NCI-H2081 treated with DMSO at 0.1 percent for 48 hours (cell line): ENCODE measurements around the gene VAV3.

Experiments
- DNase-seq: peaks from one replicate; lab custom pipeline; 2025; lab: John Stamatoyannopoulos, UW

The VAV3 gene

DNA sequence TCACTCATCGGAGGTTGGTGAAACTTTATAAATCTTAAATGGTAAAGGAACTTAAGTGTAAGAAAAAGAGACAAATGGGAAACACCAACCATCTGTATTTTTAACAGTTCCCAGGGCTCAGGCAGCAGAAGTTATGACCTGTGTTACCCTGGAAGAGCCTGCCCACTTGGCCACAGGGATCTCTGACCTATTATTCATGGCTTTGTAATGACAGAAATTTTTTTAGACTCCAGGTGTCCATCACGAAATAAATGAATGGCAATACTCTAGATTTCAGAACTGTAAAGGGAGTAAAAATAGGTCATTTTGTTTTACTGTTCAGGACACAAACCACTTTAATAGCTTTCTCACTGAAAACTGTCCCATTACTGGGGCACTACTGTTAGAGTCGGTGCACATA lies 389.8 kb downstream of the VAV3 start:
- DNase-seq, result no peak

DNA sequence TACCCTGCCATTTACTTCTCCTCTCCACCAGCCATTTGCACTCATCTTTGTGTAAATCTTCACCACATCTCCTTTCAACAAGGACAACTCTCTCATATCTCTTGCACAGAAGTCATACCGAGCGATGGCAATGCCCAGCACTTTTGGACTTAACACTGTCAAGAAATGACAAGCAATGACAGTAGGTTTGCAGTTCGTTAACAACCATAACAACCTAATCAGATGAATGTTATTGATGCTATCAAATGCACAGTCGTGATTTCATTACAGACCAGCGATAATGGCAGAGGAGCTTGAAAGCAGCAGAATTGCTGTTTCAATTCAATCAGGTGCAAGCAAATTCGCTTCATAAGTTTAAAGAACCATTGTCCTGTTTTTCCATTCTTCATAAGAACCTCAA lies 390.9 kb downstream of the VAV3 start:
- DNase-seq, result no peak

DNA sequence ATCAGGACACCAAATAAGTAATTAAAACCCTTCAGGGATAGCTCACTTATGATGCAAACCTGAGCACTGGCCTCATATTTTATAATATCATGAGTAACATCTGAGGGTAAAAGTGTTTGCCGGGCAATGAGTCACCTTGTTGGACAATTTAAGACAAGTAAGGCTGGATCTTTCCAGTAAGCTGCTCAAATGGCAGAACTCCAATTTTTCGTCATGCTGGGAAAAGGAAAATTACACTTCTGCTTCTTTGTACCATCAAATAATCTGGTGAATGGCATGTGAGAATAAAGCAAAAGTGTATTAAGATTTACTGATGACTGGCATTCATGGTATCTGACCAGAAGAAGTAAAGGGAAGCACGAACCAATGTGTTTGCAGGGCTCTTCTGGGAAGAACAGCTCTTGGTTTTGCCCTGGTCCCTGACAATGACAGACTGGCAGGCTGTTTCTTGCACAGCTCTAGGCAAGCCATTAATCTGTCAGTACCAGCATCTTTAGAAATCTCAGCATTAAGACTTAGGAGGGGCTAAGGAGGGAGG lies 392.2 kb downstream of the VAV3 start:
- no peak for DNase-seq

- DNase-seq, result no peak
Observed at GRCh38 chr1:107570768-107571167, 394.2 kb downstream of the VAV3 start.

DNA sequence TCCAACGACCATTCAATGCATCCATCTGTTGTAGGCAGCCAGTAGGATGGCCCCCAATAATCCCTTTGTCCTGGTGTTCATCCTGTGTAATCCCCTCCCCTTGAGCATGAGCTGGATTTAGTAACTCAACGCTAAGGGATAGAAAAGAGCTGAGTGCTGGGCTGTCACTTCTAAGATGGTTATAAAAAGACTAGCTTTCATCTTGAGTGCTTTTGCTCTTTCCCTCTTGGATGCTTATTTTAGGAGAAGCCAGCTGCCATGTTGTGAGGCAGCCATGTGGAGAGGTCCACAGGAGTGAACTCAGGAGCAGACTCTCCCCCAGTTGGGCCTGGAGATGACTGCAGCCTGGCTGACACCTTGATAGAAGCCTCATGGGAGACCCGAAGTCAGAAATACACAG lies 401.5 kb downstream of the VAV3 start:
- DNase-seq, result no peak

GRCh38 chr1:107559881-107560280 lies 405.1 kb downstream of the VAV3 start:
- DNase-seq, result no peak

- DNase-seq, result no peak
Observed at GRCh38 chr1:107557095-107557494, 407.9 kb downstream of the VAV3 start.

GRCh38 chr1:107555578-107555977 lies 409.4 kb downstream of the VAV3 start:
- DNase-seq, result no peak

- DNase-seq, result no peak
Observed at GRCh38 chr1:107552781-107553180, 412.2 kb downstream of the VAV3 start.

GRCh38 chr1:107551456-107551855 lies 413.5 kb downstream of the VAV3 start:
- no peak for DNase-seq

DNA sequence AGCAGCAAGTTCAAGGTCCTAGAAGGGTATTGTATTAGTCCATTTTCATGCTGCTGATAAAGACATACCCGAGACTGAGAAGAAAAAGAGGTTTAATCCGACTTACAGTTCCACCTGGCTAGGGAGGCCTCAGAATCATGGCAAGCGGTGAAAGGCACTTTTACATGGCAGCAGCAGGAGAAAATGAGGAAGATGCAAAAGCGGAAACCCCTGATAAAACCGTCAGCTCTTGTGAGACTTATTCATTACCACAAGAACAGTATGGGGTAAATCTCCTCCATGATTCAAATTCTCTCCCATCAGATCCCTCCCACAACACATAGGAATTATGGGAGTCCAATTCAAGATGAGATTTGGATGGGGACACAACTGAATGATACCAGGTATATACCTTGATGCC lies 414.6 kb downstream of the VAV3 start:
- no peak for DNase-seq

DNA sequence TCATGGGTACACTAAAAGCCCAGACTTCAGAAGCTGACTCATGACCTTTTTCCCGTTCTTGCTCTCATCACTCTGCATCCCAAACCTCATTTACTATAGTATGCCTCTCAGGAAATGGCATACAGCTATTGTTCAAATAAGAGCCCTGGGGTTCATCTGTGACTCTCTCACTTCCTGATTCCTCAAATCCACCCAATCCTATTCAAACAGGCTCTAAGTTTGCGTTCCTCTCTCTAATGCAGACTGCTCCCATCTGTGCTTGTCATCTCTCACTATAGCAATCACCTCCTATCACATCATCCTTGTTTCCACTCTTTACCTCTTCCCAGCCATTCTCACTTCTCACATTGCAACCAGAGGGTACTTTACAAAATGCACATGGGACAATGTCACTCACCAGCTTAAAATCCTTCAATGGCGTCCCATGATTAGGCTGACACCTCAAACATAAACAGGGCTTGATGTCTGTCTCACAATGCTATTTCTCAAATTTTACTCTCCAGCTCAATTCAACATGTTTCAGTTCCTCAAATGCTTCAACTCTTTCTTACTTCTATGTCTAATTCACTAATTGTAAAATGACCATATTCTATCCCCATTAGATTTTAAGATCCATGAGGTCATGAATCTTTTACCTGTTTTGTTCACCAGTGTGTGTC lies 415.7 kb downstream of the VAV3 start:
- no peak for DNase-seq

GRCh38 chr1:107548276-107548675 lies 416.7 kb downstream of the VAV3 start:
- DNase-seq, result no peak

GRCh38 chr1:107547363-107548155 lies 417.4 kb downstream of the VAV3 start:
- no peak for DNase-seq

GRCh38 chr1:107546576-107546975 lies 418.4 kb downstream of the VAV3 start:
- no peak for DNase-seq

DNA sequence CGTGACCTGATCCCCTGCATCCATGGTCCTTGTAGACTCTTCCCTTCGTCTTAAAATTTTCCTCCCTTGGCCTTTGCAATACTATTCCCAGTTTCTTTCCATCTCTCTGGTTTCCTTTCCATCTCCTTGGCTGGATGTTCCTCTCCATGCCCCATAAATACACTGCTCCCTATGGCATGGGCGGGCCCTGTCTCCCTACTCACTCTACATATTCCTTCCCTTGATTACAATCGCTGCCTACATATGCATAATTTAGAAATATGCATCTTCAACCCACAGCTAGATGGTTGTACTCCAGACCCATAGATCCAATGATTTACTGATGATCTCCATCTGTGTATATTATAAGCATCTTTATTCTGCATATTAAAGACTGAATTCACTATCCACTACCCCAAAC lies 419.1 kb downstream of the VAV3 start:
- no peak for DNase-seq

DNA sequence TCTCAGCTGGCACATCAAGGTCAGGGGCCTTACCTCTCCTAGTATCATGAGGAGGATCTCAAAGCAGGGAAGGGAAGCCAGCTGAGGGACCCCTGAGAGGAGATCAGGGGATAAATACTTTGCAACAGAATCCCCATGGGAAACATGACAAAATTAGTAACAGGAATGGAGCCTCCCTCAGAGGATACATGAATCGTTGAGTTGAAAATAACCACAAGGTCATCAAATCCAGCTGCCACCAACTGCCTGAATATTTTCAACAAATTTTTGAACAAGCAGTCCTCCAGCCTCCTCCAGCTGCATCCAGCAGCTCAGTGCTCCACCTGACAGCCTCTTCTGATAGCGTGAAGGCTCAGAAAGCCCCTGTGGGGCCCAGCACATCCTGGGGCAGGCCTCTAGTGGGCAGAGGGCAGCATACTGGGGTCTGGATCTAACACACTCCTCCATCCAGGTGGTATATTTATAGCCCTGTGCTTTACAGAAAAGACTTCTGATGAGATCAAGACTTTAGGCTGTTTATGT lies 419.9 kb downstream of the VAV3 start:
- no peak for DNase-seq

DNA sequence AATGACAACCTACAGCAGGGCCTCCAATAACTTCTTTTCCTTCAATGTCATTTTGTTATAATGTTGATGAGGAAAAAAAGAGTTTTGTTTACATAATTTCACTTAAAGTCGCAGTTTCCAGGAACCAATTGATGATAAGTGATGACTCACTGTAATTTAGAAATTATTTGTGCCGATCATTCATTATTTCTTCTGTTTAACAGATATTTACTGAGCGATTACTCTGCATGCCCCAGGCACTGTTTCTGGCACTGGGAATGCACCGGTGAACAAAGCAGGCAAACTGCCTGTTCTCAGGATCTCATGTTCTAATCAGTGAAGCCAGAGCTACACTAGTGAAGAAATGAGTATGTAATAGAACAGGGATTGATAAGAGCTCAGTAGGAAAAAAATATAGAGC lies 420.7 kb downstream of the VAV3 start:
- DNase-seq, result no peak

DNA sequence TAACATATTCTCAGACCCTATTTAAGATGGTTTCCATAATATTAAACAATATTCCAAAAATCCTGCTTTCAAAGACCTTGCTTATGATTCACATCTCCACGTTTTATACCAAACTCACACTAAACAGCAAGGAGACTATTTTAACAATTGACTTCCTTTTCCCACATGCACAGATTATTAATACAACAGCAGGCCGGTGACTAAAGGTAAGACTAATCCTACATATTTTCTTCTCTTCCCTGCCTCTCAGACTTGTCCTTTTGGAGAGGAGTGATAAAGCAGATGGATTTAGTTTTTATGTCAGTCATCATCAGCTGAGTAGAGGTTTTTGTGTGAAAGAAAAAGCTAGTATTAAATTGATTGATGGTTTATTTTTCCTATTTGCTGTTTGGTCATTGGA lies 423.6 kb downstream of the VAV3 start:
- DNase-seq, result no peak

GRCh38 chr1:107538502-107538901 lies 426.5 kb downstream of the VAV3 start:
- no peak for DNase-seq

DNA sequence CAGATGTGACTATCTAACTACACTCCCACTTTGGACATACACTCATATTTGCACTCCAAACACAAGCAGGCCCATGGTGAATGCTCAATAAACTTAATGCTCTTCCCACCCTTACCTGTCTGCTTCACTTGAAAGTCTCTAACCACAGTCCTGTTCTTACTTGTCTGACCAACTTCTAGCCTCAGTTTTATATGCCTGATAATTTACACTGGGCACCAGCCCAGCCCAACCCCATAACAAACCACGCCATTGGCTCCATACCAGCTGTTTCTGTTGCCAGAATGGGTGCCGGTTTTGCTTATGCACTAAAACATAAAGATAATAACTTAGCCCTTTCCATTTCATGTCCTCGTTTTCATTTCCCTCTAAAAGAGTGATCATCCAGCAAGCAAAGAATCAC lies 428.7 kb downstream of the VAV3 start:
- DNase-seq, result no peak

GRCh38 chr1:107535091-107535490 lies 429.9 kb downstream of the VAV3 start:
- no peak for DNase-seq

- no peak for DNase-seq
Observed at GRCh38 chr1:107534632-107535031, 430.3 kb downstream of the VAV3 start.
